GM12865 (cell line): ENCODE measurements around the gene HS3ST2.

Experiments used
- DNase-seq: peaks from one replicate; pipeline ENCODE4 v3.0.0; 2010; ENCODE audit warnings: low read depth
- H3K4me3 ChIP-seq: 2 replicates; pipeline ENCODE4 v1.5.1; 2011; ENCODE audit warnings: mild to moderate bottlenecking, low read depth, low read length, control low read depth
- CTCF ChIP-seq: IDR thresholded peaks from 2 replicates; pipeline ENCODE4 v1.5.1; 2011; ENCODE audit warnings: low read length, control low read depth, low read depth, inconsistent platforms; ENCODE audit not compliant: insufficient read depth; ENCODE audit errors: missing control alignments

Gene HS3ST2

DNA sequence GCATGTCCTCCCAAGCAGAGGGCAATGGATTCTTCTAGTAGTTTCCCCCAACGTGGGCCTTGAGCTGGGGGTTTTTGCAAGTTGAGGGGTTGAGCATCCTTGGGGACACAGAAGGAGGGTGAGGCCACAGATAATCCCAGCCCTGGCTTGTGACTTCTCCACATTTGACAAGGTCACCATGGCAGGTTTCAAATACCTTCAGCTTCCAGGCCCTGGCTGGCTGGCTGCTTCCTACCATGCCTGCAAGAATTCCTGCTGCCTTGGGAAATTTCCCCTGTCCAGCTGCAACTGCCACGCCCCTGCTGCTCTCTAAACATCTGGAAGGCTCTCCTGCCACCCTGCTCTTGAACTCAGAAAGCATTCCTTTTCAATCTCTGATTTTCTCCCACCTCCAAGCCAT is 41.3 kb downstream of the HS3ST2 start:
- DNase-seq = no peak
- no peak for TF ChIP-seq CTCF
- H3K4me3 ChIP-seq = no peak overlapping the region

DNA sequence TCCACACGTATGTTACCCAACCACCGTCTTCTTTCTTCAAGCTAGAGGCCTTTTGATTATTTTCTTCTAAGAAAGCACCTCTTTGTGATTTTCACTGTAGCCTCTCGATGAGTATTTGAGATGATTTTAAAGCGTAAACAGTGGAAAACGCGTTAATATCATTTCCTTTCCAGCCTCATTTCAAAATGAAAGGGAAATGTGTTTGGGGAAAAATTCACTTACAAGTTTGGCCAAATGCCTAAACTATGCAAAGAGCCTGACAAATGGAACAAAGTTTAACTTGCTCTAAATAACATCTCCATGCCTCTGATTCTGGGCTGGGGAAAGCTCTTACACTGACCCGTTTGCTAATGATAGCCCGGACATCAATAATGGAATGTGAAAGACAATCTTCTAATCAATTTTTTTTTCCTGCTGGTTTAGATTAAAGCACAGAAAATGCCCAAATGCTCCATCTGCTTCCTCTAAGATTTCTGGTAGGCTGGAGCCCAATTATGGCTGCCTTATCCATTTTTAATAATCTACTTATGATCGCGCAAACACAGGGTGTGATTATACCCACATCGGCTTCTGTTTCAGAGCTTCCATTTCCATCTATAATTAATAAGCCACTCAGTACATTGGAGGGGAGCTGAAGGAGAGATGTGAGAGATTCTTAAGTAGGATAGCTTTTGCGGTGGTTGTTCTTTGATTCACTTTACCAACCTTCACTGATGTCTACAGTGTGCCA is 43.5 kb downstream of the HS3ST2 start:
- no peak for TF ChIP-seq CTCF
- H3K4me3 ChIP-seq = no peak overlapping the region
- no peak for DNase-seq

DNA sequence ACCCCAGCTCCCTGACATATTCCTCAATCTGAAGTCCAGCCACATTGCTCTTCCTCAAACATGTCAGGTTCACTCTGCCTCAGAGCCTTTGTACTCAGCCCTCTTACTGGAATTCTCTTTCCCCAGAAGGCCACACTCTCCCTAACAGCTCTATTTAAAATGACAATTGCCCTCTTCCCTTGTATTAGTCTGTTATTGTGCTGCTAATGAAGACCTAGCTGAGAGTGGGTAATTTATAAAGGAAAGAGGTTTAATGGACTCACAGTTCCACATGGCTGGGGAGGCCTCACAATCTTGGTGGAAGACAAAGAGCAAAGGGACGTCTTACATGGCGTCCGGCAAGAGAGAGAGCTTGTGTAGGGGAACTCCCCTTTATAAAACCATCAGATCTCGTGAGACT is 46.0 kb downstream of the HS3ST2 start:
- no peak for TF ChIP-seq CTCF
- H3K4me3 ChIP-seq = no peak overlapping the region
- no peak for DNase-seq

GRCh38 chr16:22861580-22861979 is 47.6 kb downstream of the HS3ST2 start:
- DNase-seq = no peak
- H3K4me3 ChIP-seq = no peak overlapping the region
- no peak for TF ChIP-seq CTCF

DNA sequence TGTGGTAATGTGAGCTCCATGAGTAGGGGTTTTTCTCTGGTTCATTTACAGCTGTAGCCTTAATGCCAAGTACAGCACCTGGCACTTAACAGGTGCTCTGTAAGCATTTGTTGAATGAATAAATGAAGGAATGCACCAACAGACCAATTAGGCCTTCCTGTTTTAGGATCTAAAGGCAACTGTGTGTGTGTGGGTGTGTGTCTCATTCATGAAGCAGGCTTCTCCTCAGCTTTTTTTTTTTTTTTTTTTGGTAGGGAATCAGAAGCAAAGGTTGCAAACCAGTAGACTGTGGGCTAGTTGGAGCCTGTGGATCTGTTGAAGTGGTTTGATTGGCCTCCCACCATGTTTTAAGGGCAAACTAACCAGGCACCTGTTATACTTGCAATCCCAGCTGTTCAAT is 48.1 kb downstream of the HS3ST2 start:
- no peak for DNase-seq
- TF ChIP-seq CTCF = no peak
- H3K4me3 ChIP-seq = no peak overlapping the region

- TF ChIP-seq CTCF = no peak
- no peak for DNase-seq
Measured at GRCh38 chr16:22864375-22864774, 50.4 kb downstream of the HS3ST2 start.

More at GRCh38 chr16:22864375-22864774, 50.4 kb downstream of the HS3ST2 start:
- H3K4me3 ChIP-seq = no peak overlapping the region
